ELF-1 (cell line): Measurements from ENCODE around the gene ATF7.

Experiments
- DNase-seq: peaks from one replicate; pipeline ENCODE4 v3.0.0-alpha.2; 2016; ENCODE audit warnings: low read depth, low spot score

Gene ATF7

DNA sequence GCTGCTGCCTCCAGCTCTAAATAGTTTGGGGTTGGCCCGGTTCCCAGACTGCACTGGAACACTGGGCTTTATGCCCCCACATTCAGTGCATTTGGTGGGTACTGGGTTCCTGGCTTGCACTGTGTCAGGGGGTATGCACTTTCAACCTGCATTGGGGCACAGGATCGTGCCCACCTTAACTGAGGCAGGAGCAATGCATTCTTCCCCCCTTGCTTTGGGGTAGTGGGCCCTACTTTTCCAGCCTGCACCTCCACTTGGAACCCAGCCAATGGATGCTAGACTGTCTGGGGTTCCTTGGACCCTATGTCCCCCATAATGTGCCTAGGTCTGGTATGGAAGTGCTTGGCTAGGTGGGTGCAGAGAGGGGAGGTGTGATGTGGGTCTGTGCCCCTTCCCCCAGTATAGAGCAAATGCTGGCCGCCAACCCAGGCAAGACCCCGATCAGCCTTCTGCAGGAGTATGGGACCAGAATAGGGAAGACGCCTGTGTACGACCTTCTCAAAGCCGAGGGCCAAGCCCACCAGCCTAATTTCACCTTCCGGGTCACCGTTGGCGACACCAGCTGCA is 124.5 kb downstream of the ATF7 start:
- no peak for DNase-seq

DNA sequence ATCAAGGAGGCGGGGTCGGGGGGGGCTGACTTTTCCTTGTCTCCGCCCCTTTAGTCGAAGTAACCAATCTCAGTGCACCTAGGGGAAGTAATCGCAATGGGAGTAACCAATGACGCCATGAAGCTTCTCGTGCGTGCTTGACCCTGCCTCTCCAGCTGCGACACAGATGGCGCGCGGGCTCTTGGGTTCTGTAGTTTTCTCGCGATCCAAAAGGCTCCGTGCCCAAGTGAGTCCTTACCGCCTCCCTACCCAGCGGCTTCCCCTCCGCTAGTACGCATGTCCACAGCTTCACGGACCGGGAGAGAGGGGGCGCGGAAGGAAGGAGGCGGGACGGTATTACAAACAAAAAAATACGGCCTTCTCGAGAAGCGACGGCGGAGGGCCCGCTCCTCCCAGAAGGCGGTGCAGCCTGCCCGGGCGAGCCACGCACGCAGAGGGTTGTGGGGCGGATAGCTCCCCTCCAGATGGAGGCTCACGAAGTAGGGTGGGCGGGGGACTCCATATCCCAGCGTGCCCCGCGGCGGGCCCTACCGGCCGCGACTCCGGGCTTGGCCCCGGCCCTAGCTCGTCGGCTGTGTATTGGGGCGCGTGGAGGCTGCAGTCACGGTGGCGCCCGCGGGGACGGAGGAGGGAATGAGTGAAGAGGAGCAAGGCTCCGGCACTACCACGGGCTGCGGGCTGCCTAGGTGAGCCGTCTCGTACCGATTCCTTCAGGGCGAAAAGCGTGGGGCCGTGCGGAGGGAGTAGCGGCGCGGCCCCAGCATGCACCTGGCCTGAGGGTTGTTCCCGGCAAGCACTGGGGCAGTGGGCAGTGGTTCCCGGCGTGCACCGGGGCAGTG is 125.2 kb downstream of the ATF7 start, which contains the start of gene TARBP2:
Gene TARBP2 (plus strand): TSS at position 508 of the 839 bp plus-strand sequence. CDS start 126 bp downstream, at position 634.
- DNase-seq, result peak; percentile 100

GRCh38 chr12:53500142-53500775 is 125.9 kb downstream of the ATF7 start:
- no peak for DNase-seq

- peak; percentile 39 for DNase-seq
These were observed 126.7 kb downstream of the ATF7 start, which contains the start of gene MAP3K12 for GRCh38 chr12:53499266-53500141. MAP3K12 (minus strand) TSS chr12:53499458; CDS start chr12:53487391, 12,067 bp downstream.

- DNase-seq, result no peak
These were observed 127.9 kb downstream of the ATF7 start for GRCh38 chr12:53498235-53498630.

DNA sequence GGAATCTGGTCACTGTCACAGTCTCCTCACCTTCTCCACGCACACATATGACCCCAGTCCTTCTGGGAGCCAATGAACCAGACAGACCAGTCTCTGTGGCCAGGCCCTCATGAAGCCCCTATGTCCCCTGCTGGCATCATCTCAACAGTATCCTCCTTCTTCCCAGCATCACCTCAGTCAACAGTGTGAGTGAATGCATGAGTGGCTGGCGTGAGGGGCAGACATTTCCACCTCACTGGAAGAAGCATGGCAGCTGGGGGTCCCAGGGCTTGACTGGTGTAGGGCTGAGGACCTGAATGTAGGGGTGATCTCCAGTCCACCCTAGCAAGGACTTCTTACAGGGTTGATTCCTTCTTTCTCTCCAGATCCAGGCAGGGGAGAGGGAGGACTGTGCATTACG is 128.7 kb downstream of the ATF7 start:
- DNase-seq, result no peak

GRCh38 chr12:53496752-53497032 is 129.5 kb downstream of the ATF7 start:
- DNase-seq, result no peak

DNA sequence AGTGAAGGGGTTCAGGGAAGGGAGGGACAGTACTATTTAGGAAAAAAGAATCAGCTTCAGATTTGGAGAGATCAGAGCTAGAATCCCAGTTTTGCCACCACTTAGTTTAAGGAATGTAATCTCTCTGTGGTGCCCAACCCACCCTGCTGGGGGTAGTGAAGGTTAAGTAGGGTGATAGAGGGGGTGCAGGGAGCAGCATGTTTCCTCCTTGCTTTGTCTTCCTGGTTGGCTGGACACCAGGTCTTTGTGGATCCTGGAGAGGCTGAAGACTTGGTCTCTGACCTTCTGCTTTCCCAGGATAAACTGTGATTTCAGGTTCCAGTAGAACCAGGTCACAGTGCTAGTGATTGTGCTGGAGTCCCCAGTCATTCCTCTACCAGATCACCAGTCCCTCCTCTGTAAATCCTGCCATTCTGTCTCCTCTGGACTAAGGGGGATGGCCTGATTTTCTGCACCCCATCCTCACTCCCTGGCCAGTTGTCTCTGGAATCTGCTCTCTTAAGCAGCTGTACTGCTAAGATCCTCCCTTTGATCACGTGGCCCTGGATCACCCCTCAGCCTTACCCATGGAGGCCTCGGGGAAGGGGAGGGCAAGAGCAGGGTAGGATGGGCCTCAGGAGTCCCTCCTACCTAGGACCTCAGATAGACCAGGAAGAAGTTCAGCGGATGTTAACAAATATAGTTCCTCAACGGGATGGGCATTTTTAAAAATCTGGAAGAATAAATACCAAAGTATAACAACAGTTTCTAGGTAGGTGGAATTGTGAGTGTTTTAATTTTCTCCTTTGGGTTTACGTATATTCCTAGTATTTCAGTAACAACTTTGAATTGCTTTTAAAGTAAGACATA is 130.1 kb downstream of the ATF7 start:
- peak; percentile 70 for DNase-seq

- DNase-seq, result peak; percentile 69
These were observed 132.4 kb downstream of the ATF7 start for GRCh38 chr12:53493610-53494391.

DNA sequence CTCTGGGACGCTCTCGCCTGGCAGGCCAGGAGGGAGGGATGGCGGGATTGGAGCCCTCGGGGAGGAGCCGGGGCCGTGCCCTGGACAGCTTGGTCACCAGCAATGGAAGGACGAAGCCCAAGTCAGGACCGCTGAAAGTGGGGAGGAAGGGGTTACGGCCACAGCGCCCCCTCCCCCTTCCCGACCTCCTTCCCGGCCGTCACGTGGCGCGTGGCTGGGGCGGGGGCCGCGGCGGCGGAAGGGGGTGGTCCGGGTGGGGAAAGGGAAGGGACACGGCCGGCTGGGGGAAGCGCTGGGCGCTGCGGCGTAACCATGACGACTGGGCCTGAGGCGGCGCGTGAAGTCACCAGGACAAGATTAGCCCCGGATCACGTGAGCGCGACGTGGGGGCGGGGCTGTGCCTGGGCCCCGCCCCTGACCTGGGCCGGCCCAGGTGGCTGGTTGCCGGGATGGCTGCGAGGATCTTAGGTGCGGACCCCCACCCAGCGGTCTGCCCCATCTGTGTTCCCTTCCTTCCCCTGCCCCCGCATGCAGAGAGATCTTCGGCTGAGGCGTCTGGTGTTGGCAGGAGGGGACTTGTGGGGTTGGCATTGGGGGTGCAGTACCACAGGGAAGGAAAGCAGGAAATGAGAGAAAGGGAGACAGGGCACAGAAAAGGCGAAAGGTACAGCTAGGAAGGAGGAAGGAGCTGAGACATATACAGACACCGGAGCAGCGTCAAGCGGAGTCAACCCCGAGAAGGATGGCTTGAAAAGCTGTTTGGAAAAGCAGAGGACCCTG is 133.2 kb downstream of the ATF7 start:
- DNase-seq, result peak; percentile 98

- peak; percentile 67 for DNase-seq
These were observed 134.0 kb downstream of the ATF7 start for GRCh38 chr12:53492188-53492587.

- DNase-seq, result peak; percentile 83
These were observed 136.8 kb downstream of the ATF7 start for GRCh38 chr12:53489242-53489864.

DNA sequence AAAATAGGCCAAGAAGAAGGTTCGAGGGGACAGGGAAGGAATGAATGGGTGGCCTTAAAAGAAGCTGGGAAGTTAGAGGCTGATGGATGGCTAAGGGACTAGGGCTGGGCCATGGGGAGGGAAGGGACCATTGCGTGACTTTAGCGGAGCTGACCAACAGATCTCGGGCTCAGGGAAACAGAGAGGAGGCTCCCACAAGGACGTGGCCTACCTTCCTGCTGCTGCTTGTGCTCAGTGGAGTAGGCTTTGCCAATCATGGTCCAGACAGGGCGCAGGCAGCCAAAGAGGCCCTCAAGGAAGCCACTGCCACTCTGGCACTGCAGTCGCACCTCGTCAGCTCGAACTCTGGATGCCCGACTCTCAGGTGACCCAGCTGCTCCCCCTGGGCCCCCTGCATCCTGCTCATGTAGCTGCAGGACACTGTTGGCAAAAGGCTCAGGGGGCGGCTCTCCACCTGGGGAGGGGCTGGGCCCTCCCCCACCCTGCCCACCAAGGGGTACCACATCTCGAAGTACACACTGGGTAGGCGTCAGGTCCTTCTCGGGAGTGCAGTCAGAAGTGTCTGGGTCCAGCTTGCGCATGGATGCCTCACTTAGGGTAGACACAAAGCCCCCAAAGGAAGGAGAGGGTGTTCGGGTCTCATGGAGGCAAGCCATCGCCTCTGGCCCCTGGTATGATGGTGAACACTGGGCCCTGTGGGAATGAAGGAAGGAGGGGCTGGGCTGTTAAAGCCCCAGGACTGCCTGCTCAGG is 139.3 kb downstream of the ATF7 start:
- no peak for DNase-seq

DNA sequence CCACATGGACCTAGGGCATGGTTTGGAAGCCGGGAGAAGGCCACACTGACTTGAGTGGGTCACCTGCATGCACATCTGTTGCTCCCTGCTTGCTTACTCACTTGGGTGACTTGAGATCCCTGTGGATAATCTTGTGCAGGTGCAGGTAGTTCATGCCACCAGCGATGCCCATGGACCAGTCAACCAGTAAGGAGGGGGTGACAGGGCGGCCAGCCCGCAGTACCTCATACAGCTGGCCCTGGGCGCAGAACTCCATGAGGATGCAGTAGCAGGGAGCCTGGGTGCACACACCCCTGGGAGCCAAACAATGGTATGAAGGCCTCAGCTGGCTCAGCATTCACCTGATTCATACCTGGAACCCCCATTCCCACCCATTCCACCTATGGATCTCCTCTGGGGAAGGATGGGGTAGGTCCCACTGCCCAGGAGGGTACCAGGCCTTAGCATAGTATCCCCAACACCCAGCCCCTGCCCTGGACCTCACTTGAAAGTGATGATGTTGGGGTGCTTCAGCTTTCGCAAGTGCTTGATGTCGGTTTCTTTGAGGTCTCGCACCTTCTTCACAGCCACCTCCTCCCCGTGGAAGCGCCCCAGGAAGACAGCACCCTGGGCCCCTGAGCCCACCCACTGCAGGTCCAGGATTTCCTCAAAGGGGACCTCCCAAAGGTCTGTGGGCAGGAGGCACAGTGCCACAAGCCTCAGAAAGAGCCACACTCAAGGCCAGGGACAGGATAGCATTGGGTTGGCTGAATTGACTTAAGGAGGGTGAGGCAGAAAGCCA is 140.0 kb downstream of the ATF7 start:
- no peak for DNase-seq

DNA sequence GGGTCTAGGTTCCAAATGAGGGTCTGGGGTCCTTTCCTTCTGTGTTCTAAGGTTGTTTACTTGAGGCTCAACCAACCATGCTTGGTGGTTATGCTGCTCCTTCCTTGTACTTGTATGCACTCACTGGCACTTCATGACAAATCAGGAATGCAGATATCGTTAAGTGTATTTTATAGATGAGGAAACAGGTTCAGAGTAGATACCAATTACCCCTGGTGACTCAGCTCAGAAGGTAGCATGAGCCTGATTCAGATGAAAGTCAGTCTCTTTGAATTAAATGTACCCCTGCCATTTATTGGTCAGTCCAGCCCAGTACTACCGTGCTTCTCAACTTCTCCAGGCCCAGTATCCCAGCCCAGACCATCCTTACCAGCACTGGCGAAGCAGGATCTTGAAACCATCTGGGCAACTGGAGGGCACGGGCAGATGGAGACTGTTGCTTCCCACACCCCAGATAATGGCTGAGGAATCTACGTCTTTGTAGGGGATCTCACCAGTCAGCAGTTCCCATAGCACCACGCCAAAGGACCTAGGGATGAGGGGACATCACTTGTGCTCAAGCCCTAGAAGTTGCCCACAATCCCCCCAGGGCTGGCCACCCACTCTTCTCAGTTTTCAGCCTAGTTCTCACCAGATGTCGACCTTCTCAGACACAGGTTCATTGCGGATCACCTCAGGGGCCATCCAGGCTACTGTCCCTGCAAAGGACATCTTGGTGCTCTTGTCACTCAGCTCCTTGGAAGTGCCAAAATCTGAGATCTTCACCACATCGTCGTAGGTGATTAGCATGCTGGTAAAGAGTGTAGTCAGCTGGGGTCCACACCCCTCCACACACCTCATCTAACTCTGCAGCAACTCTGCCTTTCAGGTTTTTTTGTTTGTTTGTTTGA is 141.3 kb downstream of the ATF7 start:
- no peak for DNase-seq

- no peak for DNase-seq
These were observed 142.2 kb downstream of the ATF7 start for GRCh38 chr12:53483979-53484377.
